ENCODE measurements around the gene MYCL.
A peak's percentile ranks its signal among the peaks of the same experiment; 100 is the strongest.
"Not testable (repeated sequence)": the region's sequence is repeated elsewhere in the genome, so short reads cannot be mapped to it uniquely, and the experiment has no call there.

MYCL gene

GRCh38 chr1:39917825-39918224 lies 16.1 kb upstream of the MYCL start:
- no peak for DNase-seq

- no peak for DNase-seq
These were observed 13.9 kb upstream of the MYCL start for GRCh38 chr1:39915499-39916129.

GRCh38 chr1:39913136-39913535 lies 11.4 kb upstream of the MYCL start:
- not testable (repeated sequence) for DNase-seq

- DNase-seq: no peak
These were observed 8.5 kb upstream of the MYCL start for GRCh38 chr1:39910263-39910662.

- DNase-seq: no peak
These were observed 6.8 kb upstream of the MYCL start for GRCh38 chr1:39908534-39908933.

- no peak for DNase-seq
These were observed 6.1 kb upstream of the MYCL start for GRCh38 chr1:39907528-39908453.

GRCh38 chr1:39905172-39905571 lies 3.5 kb upstream of the MYCL start:
- DNase-seq: no peak

GRCh38 chr1:39902460-39902807 lies 717 bp upstream of the MYCL start:
- DNase-seq: no peak

- peak in 1 of 2 experiments; percentile 25 for DNase-seq
These were observed 328 bp downstream of the MYCL start for GRCh38 chr1:39901464-39901713.

- DNase-seq: no peak
These were observed 854 bp downstream of the MYCL start for GRCh38 chr1:39900662-39901463.

GRCh38 chr1:39899611-39900538 lies 1.8 kb downstream of the MYCL start:
- no peak for DNase-seq

GRCh38 chr1:39898648-39899603 lies 2.8 kb downstream of the MYCL start:
- no peak for DNase-seq

GRCh38 chr1:39898191-39898590 lies 3.5 kb downstream of the MYCL start:
- no peak for DNase-seq

GRCh38 chr1:39896909-39897685 lies 4.6 kb downstream of the MYCL start:
- DNase-seq: no peak

GRCh38 chr1:39895731-39896480 lies 5.8 kb downstream of the MYCL start:
- DNase-seq: no peak

- DNase-seq: no peak
These were observed 6.7 kb downstream of the MYCL start for GRCh38 chr1:39894884-39895495.

GRCh38 chr1:39892601-39893595 lies 8.8 kb downstream of the MYCL start:
- peak in 1 of 2 experiments; percentile 36 for DNase-seq

- DNase-seq: no peak
These were observed 10.8 kb downstream of the MYCL start for GRCh38 chr1:39890880-39891279.
